ENCODE results near the gene CNTN5.

CNTN5 gene

GRCh38 chr11:100011697-100012096 lies 990.9 kb downstream of the CNTN5 start:
- Histone ChIP-seq H3K9me3 (ENCODE audit: control insufficient read depth, low read length) (no peaks in the 10 kb centered on the region), H3K4me1 (ENCODE audit: control insufficient read depth, insufficient read depth, low read length, poor library complexity, severe bottlenecking) (no peaks in the 10 kb centered on the region), H3K4me3 (ENCODE audit: extremely low read depth, insufficient read depth, low read length, poor library complexity, severe bottlenecking) (no peak overlapping the region), H3K27ac (ENCODE audit: low read depth, low read length, severe bottlenecking) (no peak overlapping the region), H3K36me3 (ENCODE audit: control insufficient read depth, insufficient read depth, low read length) (no peaks in the 10 kb centered on the region)
- no CpG with 5 or more reads among the region's 1 CpG for WGBS, 2 experiments (ENCODE audit: insufficient coverage in 2 of 2)

GRCh38 chr11:100013011-100013410 lies 992.3 kb downstream of the CNTN5 start:
- no peaks in the 10 kb centered on the region for H3K9me3 ChIP-seq (ENCODE audit: control insufficient read depth, low read length)
- no peaks in the 10 kb centered on the region for H3K4me1 ChIP-seq (ENCODE audit: control insufficient read depth, insufficient read depth, low read length, poor library complexity, severe bottlenecking)
- no peaks in the 10 kb centered on the region for H3K36me3 ChIP-seq (ENCODE audit: control insufficient read depth, insufficient read depth, low read length)
- no peak overlapping the region for H3K27ac ChIP-seq (ENCODE audit: low read depth, low read length, severe bottlenecking)
- no peak overlapping the region for H3K4me3 ChIP-seq (ENCODE audit: extremely low read depth, insufficient read depth, low read length, poor library complexity, severe bottlenecking)
- WGBS, 2 experiments (ENCODE audit: insufficient coverage in 2 of 2), result no CpG with 5 or more reads among the region's 1 CpG

GRCh38 chr11:100031973-100032372 lies 1011.2 kb downstream of the CNTN5 start:
- Histone ChIP-seq H3K4me3 (ENCODE audit: extremely low read depth, insufficient read depth, low read length, poor library complexity, severe bottlenecking) (no peak overlapping the region), H3K27ac (ENCODE audit: low read depth, low read length, severe bottlenecking) (no peak overlapping the region), H3K9me3 (ENCODE audit: control insufficient read depth, low read length) (peaks cover 7% of the 10 kb centered on the region), H3K4me1 (ENCODE audit: control insufficient read depth, insufficient read depth, low read length, poor library complexity, severe bottlenecking) (no peaks in the 10 kb centered on the region), H3K36me3 (ENCODE audit: control insufficient read depth, insufficient read depth, low read length) (no peaks in the 10 kb centered on the region)
- 100% methylated on average over 1 of the region's 1 CpG; no CpG with 5 or more reads in 1 of the 2 experiments for WGBS, 2 experiments (ENCODE audit: insufficient coverage in 2 of 2)

GRCh38 chr11:100061006-100061405 lies 1040.3 kb downstream of the CNTN5 start:
- 93% methylated on average over 3 to 7 of the region's 9 CpGs for WGBS, 2 experiments (ENCODE audit: insufficient coverage in 2 of 2)
- Histone ChIP-seq H3K4me1 (ENCODE audit: control insufficient read depth, insufficient read depth, low read length, poor library complexity, severe bottlenecking) (no peaks in the 10 kb centered on the region), H3K27ac (ENCODE audit: low read depth, low read length, severe bottlenecking) (no peak overlapping the region), H3K9me3 (ENCODE audit: control insufficient read depth, low read length) (no peaks in the 10 kb centered on the region), H3K4me3 (ENCODE audit: extremely low read depth, insufficient read depth, low read length, poor library complexity, severe bottlenecking) (no peak overlapping the region), H3K36me3 (ENCODE audit: control insufficient read depth, insufficient read depth, low read length) (no peaks in the 10 kb centered on the region)

GRCh38 chr11:100066399-100066798 lies 1045.7 kb downstream of the CNTN5 start:
- Histone ChIP-seq H3K27ac (ENCODE audit: low read depth, low read length, severe bottlenecking) (no peak overlapping the region), H3K4me1 (ENCODE audit: control insufficient read depth, insufficient read depth, low read length, poor library complexity, severe bottlenecking) (no peaks in the 10 kb centered on the region), H3K36me3 (ENCODE audit: control insufficient read depth, insufficient read depth, low read length) (no peaks in the 10 kb centered on the region), H3K9me3 (ENCODE audit: control insufficient read depth, low read length) (no peaks in the 10 kb centered on the region), H3K4me3 (ENCODE audit: extremely low read depth, insufficient read depth, low read length, poor library complexity, severe bottlenecking) (no peak overlapping the region)
- 100% methylated on average over 1 of the region's 2 CpGs; no CpG with 5 or more reads in 1 of the 2 experiments for WGBS, 2 experiments (ENCODE audit: insufficient coverage in 2 of 2)

- H3K4me3 ChIP-seq (ENCODE audit: extremely low read depth, insufficient read depth, low read length, poor library complexity, severe bottlenecking), result no peak overlapping the region
- H3K4me1 ChIP-seq (ENCODE audit: control insufficient read depth, insufficient read depth, low read length, poor library complexity, severe bottlenecking), result no peaks in the 10 kb centered on the region
- H3K36me3 ChIP-seq (ENCODE audit: control insufficient read depth, insufficient read depth, low read length), result no peaks in the 10 kb centered on the region
- no peaks in the 10 kb centered on the region for H3K9me3 ChIP-seq (ENCODE audit: control insufficient read depth, low read length)
- no peak overlapping the region for H3K27ac ChIP-seq (ENCODE audit: low read depth, low read length, severe bottlenecking)
- WGBS, 2 experiments (ENCODE audit: insufficient coverage in 2 of 2), result 100% methylated on average over 2 of the region's 4 CpGs; no CpG with 5 or more reads in 1 of the 2 experiments
These were observed 1047.4 kb downstream of the CNTN5 start for GRCh38 chr11:100068116-100068515.

GRCh38 chr11:100072131-100072530 lies 1051.4 kb downstream of the CNTN5 start:
- Histone ChIP-seq H3K4me1 (ENCODE audit: control insufficient read depth, insufficient read depth, low read length, poor library complexity, severe bottlenecking) (no peaks in the 10 kb centered on the region), H3K4me3 (ENCODE audit: extremely low read depth, insufficient read depth, low read length, poor library complexity, severe bottlenecking) (no peak overlapping the region), H3K9me3 (ENCODE audit: control insufficient read depth, low read length) (no peaks in the 10 kb centered on the region), H3K27ac (ENCODE audit: low read depth, low read length, severe bottlenecking) (no peak overlapping the region), H3K36me3 (ENCODE audit: control insufficient read depth, insufficient read depth, low read length) (no peaks in the 10 kb centered on the region)

GRCh38 chr11:100080381-100080780 lies 1059.6 kb downstream of the CNTN5 start:
- WGBS, 2 experiments (ENCODE audit: insufficient coverage in 2 of 2), result no CpG with 5 or more reads among the region's 2 CpGs
- Histone ChIP-seq H3K27ac (ENCODE audit: low read depth, low read length, severe bottlenecking) (no peak overlapping the region), H3K4me1 (ENCODE audit: control insufficient read depth, insufficient read depth, low read length, poor library complexity, severe bottlenecking) (no peaks in the 10 kb centered on the region), H3K4me3 (ENCODE audit: extremely low read depth, insufficient read depth, low read length, poor library complexity, severe bottlenecking) (no peak overlapping the region), H3K36me3 (ENCODE audit: control insufficient read depth, insufficient read depth, low read length) (no peaks in the 10 kb centered on the region), H3K9me3 (ENCODE audit: control insufficient read depth, low read length) (no peaks in the 10 kb centered on the region)

GRCh38 chr11:100080821-100081220 lies 1060.1 kb downstream of the CNTN5 start:
- no peaks in the 10 kb centered on the region for H3K36me3 ChIP-seq (ENCODE audit: control insufficient read depth, insufficient read depth, low read length)
- no peak overlapping the region for H3K27ac ChIP-seq (ENCODE audit: low read depth, low read length, severe bottlenecking)
- no peaks in the 10 kb centered on the region for H3K9me3 ChIP-seq (ENCODE audit: control insufficient read depth, low read length)
- no peaks in the 10 kb centered on the region for H3K4me1 ChIP-seq (ENCODE audit: control insufficient read depth, insufficient read depth, low read length, poor library complexity, severe bottlenecking)
- no peak overlapping the region for H3K4me3 ChIP-seq (ENCODE audit: extremely low read depth, insufficient read depth, low read length, poor library complexity, severe bottlenecking)

- H3K9me3 ChIP-seq (ENCODE audit: control insufficient read depth, low read length), result no peaks in the 10 kb centered on the region
- WGBS, 2 experiments (ENCODE audit: insufficient coverage in 2 of 2), result 60% methylated on average over 1 of the region's 2 CpGs; no CpG with 5 or more reads in 1 of the 2 experiments
- no peak overlapping the region for H3K4me3 ChIP-seq (ENCODE audit: extremely low read depth, insufficient read depth, low read length, poor library complexity, severe bottlenecking)
- H3K36me3 ChIP-seq (ENCODE audit: control insufficient read depth, insufficient read depth, low read length), result no peaks in the 10 kb centered on the region
- H3K4me1 ChIP-seq (ENCODE audit: control insufficient read depth, insufficient read depth, low read length, poor library complexity, severe bottlenecking), result no peaks in the 10 kb centered on the region
- no peak overlapping the region for H3K27ac ChIP-seq (ENCODE audit: low read depth, low read length, severe bottlenecking)
These were observed 1072.9 kb downstream of the CNTN5 start for GRCh38 chr11:100093698-100094097.

GRCh38 chr11:100094121-100094865 lies 1073.5 kb downstream of the CNTN5 start:
- Histone ChIP-seq H3K27ac (ENCODE audit: low read depth, low read length, severe bottlenecking) (no peak overlapping the region), H3K4me1 (ENCODE audit: control insufficient read depth, insufficient read depth, low read length, poor library complexity, severe bottlenecking) (no peaks in the 10 kb centered on the region), H3K36me3 (ENCODE audit: control insufficient read depth, insufficient read depth, low read length) (no peaks in the 10 kb centered on the region), H3K9me3 (ENCODE audit: control insufficient read depth, low read length) (no peaks in the 10 kb centered on the region), H3K4me3 (ENCODE audit: extremely low read depth, insufficient read depth, low read length, poor library complexity, severe bottlenecking) (no peak overlapping the region)
- 93 to 94% methylated on average over 2 of the region's 4 CpGs for WGBS, 2 experiments (ENCODE audit: insufficient coverage in 2 of 2)

Measured in mesodermal cell (in vitro differentiated cells).